A549 (cell line): ENCODE measurements around the gene KDM5B. TPM values are rescaled to one million over a fixed set of nuclear protein-coding genes. Genes with fewer than 3 reads are reported as not detected.

Experiments used
- ATAC-seq, 2 experiments: fragments of 200-7000 bp in 1 of 2; fragments of >200 bp in 1 of 2; cut with Nextera tagmentation in 1 of 2; cut with Tn5 transposase in 1 of 2; 3 replicates each; pipeline versions ENCODE4 v1.8.0 to v1.9.1; 2018 to 2020; ENCODE audit warnings: mild to moderate bottlenecking in 1 of 2, moderate library complexity in 1 of 2
- CTCF ChIA-PET: fragments of 300-600 bp; sonication (Branson Sonifier 250); formaldehyde crosslinking; extraction: SDS; loops from one replicate; lab custom pipeline; 2021; ENCODE audit warnings: antibody characterized with exemption, inconsistent platforms; lab: Yijun Ruan, JAX
- POLR2A ChIA-PET: fragments of 350-600 bp; formaldehyde crosslinking; extraction: SDS; loops from one replicate; lab custom pipeline; 2021; ENCODE audit warnings: antibody characterized with exemption, inconsistent platforms; lab: Yijun Ruan, JAX
- DNase-seq, 2 experiments: peaks; one replicate each; pipeline versions ENCODE4 v3.0.0 to v3.0.0-alpha.2; 2011 to 2016; ENCODE audit warnings: low read depth in 1 of 2, low spot score in 1 of 2
- FAIRE-seq: peaks from 2 replicates; lab custom pipeline; 2011; peaks lifted over from hg19 to GRCh38; lab: Jason Lieb, UNC
- H3K27ac ChIP-seq, 2 experiments: fragments of >200 bp; sonication (Bioruptor Twin); formaldehyde crosslinking; 3 replicates each; pipeline ENCODE4 v1.5.1; 2016 to 2017
- H3K4me1 ChIP-seq: fragments of >200 bp; sonication (Bioruptor Twin); formaldehyde crosslinking; 3 replicates; pipeline ENCODE4 v1.6.1; 2016
- H3K4me2 ChIP-seq: fragments of >200 bp; sonication (Bioruptor Twin); formaldehyde crosslinking; 3 replicates; pipeline ENCODE4 v1.6.1; 2016
- H3K4me3 ChIP-seq: fragments of >200 bp; sonication (Bioruptor Twin); formaldehyde crosslinking; 3 replicates; pipeline ENCODE4 v1.5.1; 2016
- H3K9me3 ChIP-seq: fragments of >200 bp; sonication (Bioruptor Twin); formaldehyde crosslinking; 3 replicates; pipeline ENCODE4 v1.6.1; 2016
- BHLHE40 ChIP-seq: IDR thresholded peaks from 2 replicates; pipeline ENCODE4 v1.6.1; 2012; ENCODE audit warnings: low read depth, low read length, inconsistent platforms
- CEBPB ChIP-seq, 2 experiments: fragments of >200 bp in 1 of 2; sonication (Bioruptor Twin) in 1 of 2; formaldehyde crosslinking in 1 of 2; IDR thresholded peaks; 2 replicates each; pipeline ENCODE4 v1.6.1; 2012 to 2016
- CHD4 ChIP-seq: fragments of 200-600 bp; sonication (generic); IDR thresholded peaks from 2 replicates; pipeline ENCODE4 v1.6.1; 2016; ENCODE audit warnings: antibody characterized with exemption, mild to moderate bottlenecking, borderline replicate concordance
- EHF ChIP-seq: fragments of 250-450 bp; sonication (Bioruptor Pico); IDR thresholded peaks from 2 replicates; pipeline ENCODE4 v1.5.0; 2020; ENCODE audit warnings: mild to moderate bottlenecking
- EHMT2 ChIP-seq: fragments of 200-600 bp; sonication (generic); IDR thresholded peaks from 2 replicates; pipeline ENCODE4 v1.6.1; 2016; ENCODE audit warnings: antibody characterized with exemption, low read depth, mild to moderate bottlenecking, moderate library complexity
- FOSB ChIP-seq: fragments of 250-450 bp; sonication (Bioruptor Pico); IDR thresholded peaks from 2 replicates; pipeline ENCODE4 v1.5.0; 2020; ENCODE audit warnings: mild to moderate bottlenecking, moderate library complexity
- FOSL2 ChIP-seq, 2 experiments: fragments of 450-650 bp in 1 of 2; fragments of >200 bp in 1 of 2; sonication (Bioruptor Twin) in 1 of 2; formaldehyde crosslinking; IDR thresholded peaks; 2 replicates each; pipeline versions ENCODE4 v1.5.0 to v1.6.1; 2016 to 2020; ENCODE audit warnings: mild to moderate bottlenecking in 1 of 2, moderate library complexity in 1 of 2
- GATA3 ChIP-seq: IDR thresholded peaks from 2 replicates; pipeline ENCODE4 v1.6.1; 2012; ENCODE audit warnings: borderline replicate concordance
- HDAC2 ChIP-seq: fragments of 200-600 bp; sonication (generic); IDR thresholded peaks from 2 replicates; pipeline ENCODE4 v1.6.1; 2016
- HOXB13 ChIP-seq: fragments of 250-450 bp; sonication (Bioruptor Pico); IDR thresholded peaks from 2 replicates; pipeline ENCODE4 v1.5.0; 2020; ENCODE audit warnings: low read depth, mild to moderate bottlenecking, moderate library complexity
- HOXB5 ChIP-seq: fragments of 250-450 bp; sonication (Bioruptor Pico); IDR thresholded peaks from 2 replicates; pipeline ENCODE4 v1.5.0; 2020; ENCODE audit warnings: mild to moderate bottlenecking, moderate library complexity
- KDM1A ChIP-seq: fragments of 200-600 bp; sonication (generic); IDR thresholded peaks from 2 replicates; pipeline ENCODE4 v1.6.1; 2016; ENCODE audit warnings: low read depth, mild to moderate bottlenecking
- NPAS2 ChIP-seq: fragments of 250-450 bp; sonication (Bioruptor Pico); IDR thresholded peaks from 2 replicates; pipeline ENCODE4 v1.8.0; 2022; ENCODE audit warnings: mild to moderate bottlenecking, moderate library complexity, borderline replicate concordance
- PHF8 ChIP-seq: fragments of 200-600 bp; sonication (generic); IDR thresholded peaks from 2 replicates; pipeline ENCODE4 v1.6.1; 2016; ENCODE audit warnings: low read depth, mild to moderate bottlenecking, antibody characterized with exemption, moderate library complexity, borderline replicate concordance
- POLR2A ChIP-seq: IDR thresholded peaks from 2 replicates; pipeline ENCODE4 v1.6.1; 2012; ENCODE audit warnings: mild to moderate bottlenecking, low read length
- RCOR1 ChIP-seq: fragments of 150-350 bp; IDR thresholded peaks from 2 replicates; pipeline ENCODE4 v1.6.1; 2014; ENCODE audit warnings: antibody characterized with exemption, low read length, low read depth
- RFX5 ChIP-seq: fragments of 450-650 bp; IDR thresholded peaks from 2 replicates; pipeline ENCODE4 v1.7.1; 2014; ENCODE audit warnings: antibody characterized with exemption, mild to moderate bottlenecking, moderate library complexity
- SMC3 ChIP-seq: fragments of >200 bp; sonication (Bioruptor Twin); formaldehyde crosslinking; IDR thresholded peaks from 3 replicates; pipeline ENCODE4 v1.6.1; 2018; ENCODE audit warnings: inconsistent platforms
- TFCP2L1 ChIP-seq: fragments of 250-450 bp; sonication (Bioruptor Pico); IDR thresholded peaks from 2 replicates; pipeline ENCODE4 v1.5.0; 2021; ENCODE audit warnings: mild to moderate bottlenecking
- TP53 ChIP-seq: fragments of 250-450 bp; sonication (Bioruptor Pico); IDR thresholded peaks from 2 replicates; pipeline ENCODE4 v1.5.0; 2021; ENCODE audit warnings: mild to moderate bottlenecking, moderate library complexity
- ZC3H11A ChIP-seq: fragments of 450-650 bp; IDR thresholded peaks from 2 replicates; pipeline ENCODE4 v1.6.1; 2014; ENCODE audit warnings: antibody characterized with exemption, mild to moderate bottlenecking
- ZFP36 ChIP-seq: fragments of 450-650 bp; IDR thresholded peaks from 2 replicates; pipeline ENCODE4 v1.6.1; 2014; ENCODE audit warnings: borderline replicate concordance; ENCODE audit not compliant: partially characterized antibody
- ZSCAN20 ChIP-seq: fragments of 250-450 bp; sonication (Bioruptor Pico); IDR thresholded peaks from 2 replicates; pipeline ENCODE4 v1.8.0; 2022; ENCODE audit warnings: mild to moderate bottlenecking, moderate library complexity
- WGBS: methylation state at CpG from one replicate; pipeline ENCODE4 v1.1.6; 2017; ENCODE audit errors: missing lambda C conversion rate; 5-methylcytosine and 5-hydroxymethylcytosine counted together
- polyA plus RNA-seq, 4 experiments: library from polyadenylated mRNA; depleted of rRNA in 3 of 4; stranded (reverse); fragments of >200 nt; fragmentation: RNase III in 1 of 4; extraction: RNeasy Plus Mini Kit Qiagen cat#74134 plus additional on column Dnase treatment in 1 of 4; gene quantifications; 2 replicates in 3 of 4; 3 replicates in 1 of 4; pipeline ENCODE4 v1.2.3, GENCODE V29; 2011 to 2017
- TF ChIP-seq, protein P1 (sequence below): fragments of 150-350 bp; IDR thresholded peaks from 2 replicates; pipeline ENCODE4 v1.6.1; 2014; ENCODE audit warnings: low read depth, mild to moderate bottlenecking, low read length
- TF ChIP-seq, protein P2 (sequence below): fragments of 450-650 bp; IDR thresholded peaks from 2 replicates; pipeline ENCODE4 v1.6.1; 2014; ENCODE audit warnings: antibody characterized with exemption
- TF ChIP-seq, protein P3 (sequence below): IDR thresholded peaks from 2 replicates; pipeline ENCODE4 v1.6.1; 2012; ENCODE audit warnings: low read depth, borderline replicate concordance
- TF ChIP-seq, protein P4 (sequence below): fragments of >200 bp; sonication (Bioruptor Twin); formaldehyde crosslinking; IDR thresholded peaks from 3 replicates; pipeline ENCODE4 v1.5.1; 2016

KDM5B gene
- polyA plus RNA-seq, 2 of the 4 experiments (the other 2 are of a cell fraction) = 15.8 to 44.3 TPM

DNA sequence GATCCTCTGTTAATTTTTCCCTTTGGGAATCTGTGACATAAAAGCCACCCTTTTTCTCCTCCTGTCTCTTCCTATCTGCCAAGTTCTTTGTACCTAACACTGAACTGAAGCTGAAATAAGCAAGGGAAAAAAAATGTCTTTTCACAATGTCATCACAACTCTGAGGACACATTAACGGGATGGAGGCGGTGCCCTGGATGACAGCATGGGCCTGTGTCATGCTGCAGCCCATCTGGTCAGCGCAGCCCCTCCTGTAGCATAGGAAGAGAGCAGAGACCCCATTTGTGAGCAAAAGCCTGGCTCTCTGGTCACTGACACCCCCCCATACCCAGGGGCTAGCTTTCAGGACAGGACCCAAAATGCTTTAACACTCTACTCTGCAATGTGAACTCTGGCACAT is 120.4 kb downstream of the KDM5B start:
- POLR2A ChIA-PET = no interaction called here
- ATAC-seq = no peak
- H3K27ac ChIP-seq = no peak overlapping the region
- no peak for FAIRE-seq
- 39% methylated on average over 3 of the region's 3 CpGs for WGBS
- no peak for TF ChIP-seq TFCP2L1 (CRISPR knock-in tag)
- TF ChIP-seq SMC3 = no peak
- TF ChIP-seq CEBPB (IDR thresholded peaks at IDR 0.05) = no peak
- TF ChIP-seq PHF8 = no peak
- TF ChIP-seq RFX5 = no peak
- TF ChIP-seq FOSL2 (IDR thresholded peaks at IDR 0.05) = no peak
- no peak for TF ChIP-seq FOSL2 (CRISPR knock-in tag; IDR thresholded peaks at IDR 0.05)
- TF ChIP-seq FOSB = no peak
- no peak for TF ChIP-seq EHF
- TF ChIP-seq ZFP36 = no peak
- TF ChIP-seq CHD4 = no peak
- no peak for TF ChIP-seq HDAC2
- no peak for TF ChIP-seq KDM1A
- TF ChIP-seq POLR2A = no peak
- TF ChIP-seq, protein P1, sequence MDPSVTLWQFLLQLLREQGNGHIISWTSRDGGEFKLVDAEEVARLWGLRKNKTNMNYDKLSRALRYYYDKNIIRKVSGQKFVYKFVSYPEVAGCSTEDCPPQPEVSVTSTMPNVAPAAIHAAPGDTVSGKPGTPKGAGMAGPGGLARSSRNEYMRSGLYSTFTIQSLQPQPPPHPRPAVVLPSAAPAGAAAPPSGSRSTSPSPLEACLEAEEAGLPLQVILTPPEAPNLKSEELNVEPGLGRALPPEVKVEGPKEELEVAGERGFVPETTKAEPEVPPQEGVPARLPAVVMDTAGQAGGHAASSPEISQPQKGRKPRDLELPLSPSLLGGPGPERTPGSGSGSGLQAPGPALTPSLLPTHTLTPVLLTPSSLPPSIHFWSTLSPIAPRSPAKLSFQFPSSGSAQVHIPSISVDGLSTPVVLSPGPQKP = no peak
- no peak for TF ChIP-seq ZC3H11A
- TF ChIP-seq TP53 = no peak
- TF ChIP-seq, protein P2, sequence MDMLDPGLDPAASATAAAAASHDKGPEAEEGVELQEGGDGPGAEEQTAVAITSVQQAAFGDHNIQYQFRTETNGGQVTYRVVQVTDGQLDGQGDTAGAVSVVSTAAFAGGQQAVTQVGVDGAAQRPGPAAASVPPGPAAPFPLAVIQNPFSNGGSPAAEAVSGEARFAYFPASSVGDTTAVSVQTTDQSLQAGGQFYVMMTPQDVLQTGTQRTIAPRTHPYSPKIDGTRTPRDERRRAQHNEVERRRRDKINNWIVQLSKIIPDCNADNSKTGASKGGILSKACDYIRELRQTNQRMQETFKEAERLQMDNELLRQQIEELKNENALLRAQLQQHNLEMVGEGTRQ = no peak
- TF ChIP-seq, protein P3, sequence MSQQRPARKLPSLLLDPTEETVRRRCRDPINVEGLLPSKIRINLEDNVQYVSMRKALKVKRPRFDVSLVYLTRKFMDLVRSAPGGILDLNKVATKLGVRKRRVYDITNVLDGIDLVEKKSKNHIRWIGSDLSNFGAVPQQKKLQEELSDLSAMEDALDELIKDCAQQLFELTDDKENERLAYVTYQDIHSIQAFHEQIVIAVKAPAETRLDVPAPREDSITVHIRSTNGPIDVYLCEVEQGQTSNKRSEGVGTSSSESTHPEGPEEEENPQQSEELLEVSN = no peak
- TF ChIP-seq, all 56 proteins: peak for 0
- DNase-seq = no peak
- CTCF ChIA-PET = interaction anchor here (3.8 kb wide), 1 partner anchor 28 kb away, joined by 12 read pairs; no protein-coding TSS in a partner anchor
- Histone ChIP-seq H3K4me2 (no peak overlapping the region), H3K4me1 (no peaks in the 10 kb centered on the region), H3K9me3 (no peaks in the 10 kb centered on the region), H3K4me3 (no peak overlapping the region)

DNA sequence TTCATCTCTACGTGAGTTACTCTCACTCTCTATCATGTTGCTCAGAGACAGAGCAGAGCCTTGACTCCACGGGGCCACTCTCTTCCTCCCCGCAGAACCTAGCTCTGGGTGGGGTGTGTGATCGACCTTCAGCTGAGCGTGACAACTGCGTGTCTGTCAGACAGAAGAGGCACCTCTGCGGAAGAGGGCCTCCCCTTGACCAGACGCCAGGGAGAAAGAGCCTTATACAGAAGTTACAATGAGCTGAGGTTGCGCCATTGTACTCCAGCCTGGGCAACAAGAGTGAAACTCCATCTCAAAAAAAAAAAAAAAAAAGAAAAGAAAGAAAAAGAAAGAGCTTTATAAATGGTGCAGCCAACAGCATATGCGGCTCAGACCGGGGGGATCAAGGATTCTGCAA is 120.9 kb downstream of the KDM5B start:
- DNase-seq = no peak
- WGBS = 42% methylated on average over 11 of the region's 11 CpGs
- H3K4me3 ChIP-seq = no peak overlapping the region
- no peaks in the 10 kb centered on the region for H3K9me3 ChIP-seq
- POLR2A ChIA-PET = no interaction called here
- no peak for TF ChIP-seq NPAS2 (CRISPR knock-in tag)
- TF ChIP-seq, protein P4, sequence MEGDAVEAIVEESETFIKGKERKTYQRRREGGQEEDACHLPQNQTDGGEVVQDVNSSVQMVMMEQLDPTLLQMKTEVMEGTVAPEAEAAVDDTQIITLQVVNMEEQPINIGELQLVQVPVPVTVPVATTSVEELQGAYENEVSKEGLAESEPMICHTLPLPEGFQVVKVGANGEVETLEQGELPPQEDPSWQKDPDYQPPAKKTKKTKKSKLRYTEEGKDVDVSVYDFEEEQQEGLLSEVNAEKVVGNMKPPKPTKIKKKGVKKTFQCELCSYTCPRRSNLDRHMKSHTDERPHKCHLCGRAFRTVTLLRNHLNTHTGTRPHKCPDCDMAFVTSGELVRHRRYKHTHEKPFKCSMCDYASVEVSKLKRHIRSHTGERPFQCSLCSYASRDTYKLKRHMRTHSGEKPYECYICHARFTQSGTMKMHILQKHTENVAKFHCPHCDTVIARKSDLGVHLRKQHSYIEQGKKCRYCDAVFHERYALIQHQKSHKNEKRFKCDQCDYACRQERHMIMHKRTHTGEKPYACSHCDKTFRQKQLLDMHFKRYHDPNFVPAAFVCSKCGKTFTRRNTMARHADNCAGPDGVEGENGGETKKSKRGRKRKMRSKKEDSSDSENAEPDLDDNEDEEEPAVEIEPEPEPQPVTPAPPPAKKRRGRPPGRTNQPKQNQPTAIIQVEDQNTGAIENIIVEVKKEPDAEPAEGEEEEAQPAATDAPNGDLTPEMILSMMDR = no peak
- TF ChIP-seq HOXB13 = no peak
- TF ChIP-seq CEBPB (IDR thresholded peaks at IDR 0.05) = no peak
- TF ChIP-seq ZSCAN20 (CRISPR knock-in tag) = no peak
- no peak for TF ChIP-seq BHLHE40
- TF ChIP-seq RCOR1 = no peak
- TF ChIP-seq, protein P3 = no peak
- no peak for TF ChIP-seq GATA3
- TF ChIP-seq HOXB5 = no peak
- TF ChIP-seq EHMT2 = no peak
- no peak overlapping the region for H3K4me2 ChIP-seq
- ATAC-seq = no peak
- no peaks in the 10 kb centered on the region for H3K4me1 ChIP-seq
- CTCF ChIA-PET = interaction anchor here (3.8 kb wide), 1 partner anchor 27 kb away, joined by 12 read pairs; no protein-coding TSS in a partner anchor
- FAIRE-seq = no peak
- no peak overlapping the region for H3K27ac ChIP-seq
